NT2/D1 (cell line): ENCODE data around the gene CCZ1.
"Not testable (repeated sequence)": the region's sequence is repeated elsewhere in the genome, so short reads cannot be mapped to it uniquely, and the experiment has no call there.

Experiments used
- SUZ12 ChIP-seq: IDR thresholded peaks from 2 replicates; pipeline ENCODE4 v1.6.1; 2011; ENCODE audit not compliant: insufficient read length, insufficient read depth; ENCODE audit errors: extremely low read depth
- YY1 ChIP-seq: IDR thresholded peaks from 2 replicates; pipeline ENCODE4 v1.6.1; 2011; ENCODE audit not compliant: insufficient read length, insufficient read depth
- ZNF274 ChIP-seq: IDR thresholded peaks from 2 replicates; pipeline ENCODE4 v1.6.1; 2011; ENCODE audit warnings: mild to moderate bottlenecking, low read depth, low read length

DNA sequence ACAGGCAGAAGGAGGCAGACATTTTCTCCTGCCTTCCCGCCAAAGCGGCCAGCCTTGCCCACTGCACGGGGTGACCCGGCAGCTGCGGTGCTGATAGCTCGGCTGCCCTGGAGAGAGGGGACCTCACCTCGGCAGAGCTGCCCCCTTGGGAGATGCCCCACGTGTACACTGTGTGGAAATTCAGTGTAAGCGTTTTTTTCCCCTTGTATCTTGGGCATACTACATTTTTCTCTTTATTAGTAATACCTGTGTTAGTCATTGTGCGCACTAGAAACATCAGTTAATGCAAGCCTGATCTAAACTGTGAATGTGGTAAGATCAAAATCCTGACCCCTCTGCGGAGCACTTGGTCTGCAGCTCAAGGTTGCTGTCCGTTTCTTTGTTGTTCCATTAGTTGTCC, 26.1 kb downstream of the CCZ1 start:
- TF ChIP-seq YY1, ZNF274, SUZ12: not testable (repeated sequence)
